Smooth muscle cell of the brain vasculature (primary cell): ENCODE results near the gene C16orf86.

Experiments
- DNase-seq: peaks from one replicate; pipeline ENCODE4 v3.0.0-alpha.2; 2012; ENCODE audit warnings: low read depth, low spot score

The C16orf86 gene

DNA sequence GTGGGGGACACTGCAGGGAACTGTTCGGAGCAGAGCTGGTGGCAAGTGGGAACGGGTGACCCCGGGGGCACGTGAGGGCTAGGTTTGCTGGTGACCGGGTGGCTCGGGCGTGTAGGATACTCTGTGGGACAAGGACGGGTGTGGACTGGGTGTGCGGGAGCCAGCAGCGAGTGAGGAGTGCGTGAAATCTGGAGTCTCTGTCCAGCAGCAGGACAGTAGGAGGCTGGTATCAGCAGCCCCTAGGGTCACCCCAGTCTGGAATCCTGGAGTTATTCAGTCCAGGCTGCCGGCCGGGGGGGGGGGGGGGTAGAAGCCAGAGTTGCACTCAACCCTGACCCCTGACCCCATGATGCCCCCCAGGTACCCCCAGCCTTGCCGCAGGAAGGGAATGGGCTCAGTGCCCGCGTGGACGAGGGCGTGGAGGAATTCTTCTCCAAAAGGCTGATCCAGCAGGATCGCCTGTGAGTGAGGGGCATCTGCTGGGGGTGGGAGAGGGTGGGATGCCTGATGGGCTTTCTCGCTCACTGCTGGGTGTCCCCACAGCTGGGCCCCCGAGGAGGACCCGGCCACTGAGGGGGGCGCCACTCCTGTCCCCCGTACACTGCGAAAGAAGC, 12.7 kb upstream of the C16orf86 start:
- DNase-seq, result no peak

DNA sequence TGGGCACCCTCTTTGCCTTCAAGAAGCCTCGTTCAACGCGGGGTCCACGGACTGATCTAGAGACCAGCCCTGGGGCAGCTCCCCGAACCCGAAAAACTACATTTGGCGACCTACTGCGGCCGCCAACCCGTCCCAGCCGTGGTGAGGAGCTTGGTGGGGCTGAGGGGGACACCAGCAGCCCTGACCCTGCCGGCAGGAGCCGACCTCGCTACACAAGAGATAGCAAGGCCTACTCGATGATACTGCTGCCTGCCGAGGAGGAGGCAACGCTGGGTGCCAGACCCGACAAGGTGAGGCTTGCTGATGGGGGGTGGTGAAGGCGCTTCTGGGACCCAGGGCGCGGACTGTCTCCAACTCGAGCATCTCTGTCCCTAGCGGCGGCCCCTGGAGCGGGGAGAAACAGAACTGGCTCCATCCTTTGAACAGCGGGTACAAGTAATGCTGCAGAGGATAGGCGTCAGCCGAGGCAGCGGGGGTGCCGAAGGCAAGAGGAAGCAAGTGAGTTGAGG, 12.2 kb upstream of the C16orf86 start:
- DNase-seq, result no peak

DNA sequence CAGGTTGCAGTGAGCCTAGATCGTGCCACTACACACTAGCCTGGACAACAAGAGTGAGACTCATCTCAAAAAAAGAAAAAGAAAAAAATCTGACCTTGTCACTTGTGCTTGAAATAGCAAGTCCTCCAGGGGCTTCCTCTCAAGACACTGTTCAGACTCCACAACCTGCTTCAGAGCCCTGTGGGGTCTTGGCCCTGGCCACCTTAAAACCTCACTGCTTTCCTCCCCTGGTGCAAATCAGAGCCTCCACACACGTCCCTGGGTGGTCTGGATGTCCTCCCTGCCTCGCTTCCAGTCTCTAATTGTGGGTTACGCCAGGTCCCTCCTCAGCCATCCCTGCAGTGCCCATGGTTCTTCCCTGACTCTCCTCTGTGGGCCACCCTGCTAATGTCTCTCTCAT, 11.3 kb upstream of the C16orf86 start:
- no peak for DNase-seq

DNA sequence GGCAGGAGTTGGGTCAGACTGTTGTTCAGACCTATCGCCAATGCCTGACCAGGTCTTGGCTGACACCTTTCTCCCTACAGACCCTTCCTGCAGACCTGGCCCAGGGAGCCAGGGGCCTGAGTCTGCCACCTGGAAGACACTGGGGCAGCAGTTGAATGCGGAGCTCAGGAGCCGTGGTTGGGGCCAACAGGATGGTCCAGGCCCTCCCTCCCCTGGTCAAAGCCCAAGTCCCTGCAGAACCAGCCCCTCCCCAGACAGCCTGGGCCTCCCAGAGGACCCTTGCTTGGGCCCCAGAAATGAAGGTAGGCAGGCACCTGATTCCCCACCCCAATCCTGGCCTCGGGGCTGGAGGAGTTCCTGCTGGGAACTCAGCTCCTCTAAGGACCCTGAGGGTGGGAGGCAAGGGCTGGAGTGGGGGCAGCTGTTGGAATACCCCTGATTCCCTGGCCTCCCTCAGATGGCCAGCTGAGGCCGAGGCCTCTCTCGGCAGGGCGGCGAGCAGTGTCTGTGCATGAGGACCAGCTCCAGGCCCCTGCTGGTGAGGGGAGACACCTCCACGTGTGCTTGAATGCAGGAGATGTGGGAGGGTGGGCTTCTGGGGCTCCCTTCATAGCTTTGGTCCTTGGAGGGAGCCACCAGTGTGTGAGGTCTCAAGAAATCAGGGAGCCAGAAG, 10.1 kb upstream of the C16orf86 start:
- no peak for DNase-seq

DNA sequence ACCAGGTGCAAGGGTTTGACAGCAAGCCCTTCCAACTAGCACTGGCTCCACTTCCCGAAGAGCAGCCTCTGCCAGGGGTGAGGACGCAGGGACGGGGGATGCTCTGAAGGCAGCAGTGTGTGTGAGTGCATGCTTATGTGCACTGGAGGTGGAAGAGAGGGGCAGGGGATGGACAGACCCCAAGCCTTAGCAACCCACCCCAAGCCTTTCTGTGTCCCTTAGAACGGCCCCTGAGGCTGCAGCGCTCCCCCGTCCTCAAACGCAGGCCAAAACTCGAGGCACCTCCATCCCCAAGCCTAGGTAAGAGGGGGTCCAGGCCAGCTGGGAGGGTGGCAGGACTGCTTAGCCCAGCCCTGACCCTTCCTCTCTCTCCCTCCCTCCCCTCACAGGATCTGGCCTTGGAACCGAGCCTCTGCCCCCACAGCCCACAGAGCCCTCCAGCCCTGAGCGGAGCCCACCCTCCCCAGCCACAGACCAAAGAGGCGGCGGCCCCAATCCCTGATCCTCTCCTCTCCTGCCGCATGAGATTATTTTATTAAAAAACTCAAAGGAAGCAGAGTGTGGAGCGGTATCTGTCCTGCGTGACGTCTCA, 9.5 kb upstream of the C16orf86 start:
- DNase-seq, result no peak

DNA sequence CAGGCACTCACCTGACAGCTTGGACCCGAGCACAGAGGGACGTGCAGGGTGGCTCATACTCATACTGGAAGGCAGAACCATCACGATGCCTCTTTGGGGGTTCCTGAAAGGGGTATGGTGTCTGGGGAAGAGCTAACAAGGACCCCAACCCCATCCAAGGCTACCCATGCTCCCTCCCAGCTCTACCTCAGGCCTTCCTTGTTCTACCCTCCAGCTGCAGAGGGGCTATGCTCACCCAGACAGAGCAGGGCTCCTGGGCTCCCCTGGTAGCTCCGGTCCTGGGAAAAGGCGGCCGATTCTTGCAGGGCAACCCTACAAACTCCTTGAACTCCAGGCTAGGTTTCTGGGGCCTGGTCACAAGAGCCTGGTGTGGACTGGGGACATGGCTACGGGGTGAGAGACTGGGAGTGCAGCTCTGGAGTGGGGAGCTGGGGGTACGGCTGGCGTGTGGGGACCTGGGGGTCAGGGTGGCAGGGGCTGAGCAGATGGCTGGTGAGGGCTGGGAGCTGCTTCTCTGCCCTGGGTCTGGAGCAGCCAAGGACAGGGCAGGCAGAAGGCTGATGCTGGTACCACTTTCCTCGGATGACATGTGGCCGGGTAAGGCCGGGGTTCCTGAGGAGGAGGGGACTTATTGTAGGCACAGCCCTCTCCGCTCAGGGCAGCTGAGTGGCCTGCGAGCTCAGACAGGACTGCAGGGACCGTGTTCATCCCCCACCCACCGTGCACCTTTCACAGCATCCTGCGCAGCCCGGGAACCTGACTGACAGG, 8.7 kb upstream of the C16orf86 start:
- no peak for DNase-seq

DNA sequence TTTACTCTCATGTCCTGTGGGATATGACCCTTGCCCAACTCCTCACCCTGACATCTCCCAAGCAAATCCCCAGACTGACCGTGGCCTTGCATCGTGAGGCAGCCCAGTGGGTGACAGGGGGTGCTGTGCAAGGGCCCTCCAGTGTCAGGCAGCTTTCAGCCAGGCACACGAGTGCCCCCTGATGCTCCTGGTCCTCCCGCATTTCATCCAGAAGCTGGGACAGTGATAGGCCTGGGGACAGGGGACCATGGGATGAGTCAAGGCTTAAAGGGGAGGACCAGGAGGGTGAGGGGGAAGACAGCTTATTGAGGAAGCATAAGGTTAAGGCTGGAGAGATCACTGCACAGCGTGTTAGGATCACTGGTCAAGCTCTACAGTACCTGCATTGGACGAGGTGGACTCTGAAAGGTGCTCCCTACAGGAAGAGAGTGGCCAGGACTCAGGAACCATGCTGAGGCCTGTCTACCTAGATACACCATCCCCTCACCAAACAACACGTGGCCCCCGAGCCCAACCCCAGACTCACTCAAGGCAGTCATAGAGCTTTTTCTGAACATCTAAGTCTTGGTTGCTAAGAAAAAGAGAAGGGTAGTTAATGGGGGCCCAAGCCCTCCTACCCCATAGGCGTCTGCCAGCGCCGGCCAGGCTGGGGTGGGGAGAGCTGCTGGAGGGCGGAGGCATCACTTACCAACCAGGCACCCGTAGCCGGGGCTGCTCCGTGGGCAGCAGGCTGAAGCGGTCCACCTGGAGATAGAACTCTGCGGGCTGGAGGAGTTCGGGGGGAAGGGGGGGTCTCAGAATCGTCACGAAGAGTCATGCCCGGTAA, 7.6 kb upstream of the C16orf86 start:
- no peak for DNase-seq

DNA sequence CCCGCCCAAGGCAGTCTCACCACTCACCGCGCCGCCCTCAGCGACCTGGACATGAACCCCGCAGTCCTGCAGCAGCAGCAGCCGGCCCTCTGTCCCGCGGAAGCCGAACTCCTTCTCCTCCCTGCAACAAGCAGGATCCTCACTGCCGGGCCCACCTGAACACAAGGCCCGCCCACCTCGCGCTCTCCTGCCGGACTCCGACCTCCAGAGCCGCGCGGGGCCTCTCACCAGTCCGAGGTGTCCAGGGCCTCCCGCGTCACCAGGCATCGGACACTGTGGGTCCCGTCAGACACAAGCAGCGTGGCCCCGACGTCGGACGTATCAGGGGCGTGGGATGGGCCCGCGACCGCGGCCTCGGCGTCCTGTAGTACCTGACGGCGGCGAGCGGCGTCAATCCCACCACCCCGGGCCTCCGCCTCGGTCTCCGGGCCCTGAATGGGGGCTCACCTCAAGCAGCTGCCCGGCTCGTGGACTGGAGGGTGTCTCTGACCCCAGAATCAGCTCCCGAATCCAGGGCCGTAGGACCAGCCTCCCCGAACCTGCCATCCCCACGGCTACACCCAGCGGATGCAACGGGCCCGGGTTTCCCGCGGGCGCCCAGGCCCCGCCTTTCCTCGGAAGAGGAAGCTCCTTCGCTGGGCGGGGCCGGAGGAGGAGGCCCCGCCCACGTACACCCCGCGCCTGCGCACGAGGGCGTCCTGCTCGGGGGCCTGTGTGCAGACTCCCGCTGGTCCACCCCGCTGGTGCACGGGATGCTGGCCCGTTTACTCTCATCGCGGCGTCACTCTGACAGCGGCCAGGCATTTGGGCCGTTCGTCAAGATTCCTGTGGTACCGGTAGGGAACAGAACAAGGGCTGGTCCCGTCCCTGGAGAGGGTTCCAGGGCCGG, 6.7 kb upstream of the C16orf86 start, which contains the start of gene ACD:
Gene ACD (minus strand): TSS at position 586 of the 889 bp plus-strand sequence. CDS start 40 bp downstream, at position 546.
- DNase-seq, result peak; percentile 73

DNA sequence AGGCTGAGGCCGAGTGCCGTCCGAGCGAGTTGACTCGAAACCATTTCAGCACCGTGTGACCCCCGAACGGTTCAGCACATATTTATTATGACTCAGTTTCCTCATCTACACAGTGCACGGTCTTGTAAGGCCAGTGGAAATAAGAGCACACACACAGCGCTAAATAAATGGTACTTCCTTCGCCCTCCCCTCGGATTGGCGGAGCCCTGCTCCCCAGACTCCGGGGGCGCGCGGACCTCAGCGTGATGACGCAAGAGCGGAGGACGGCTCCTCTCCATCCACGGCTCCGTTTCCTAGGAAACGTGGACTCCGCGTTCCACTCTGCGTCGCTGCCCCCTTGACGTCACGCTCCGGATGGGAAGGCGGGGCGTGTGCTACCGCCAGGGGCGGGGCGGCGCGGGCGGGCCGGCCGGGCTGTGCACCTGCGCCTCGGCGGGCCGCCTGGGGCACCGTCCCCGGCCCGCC, 6.0 kb upstream of the C16orf86 start, which contains the start of gene PARD6A:
Gene PARD6A (plus strand): TSS at position 397 of the 465 bp plus-strand sequence. CDS start 79 bp downstream, outside the sequence.
- DNase-seq, result peak; percentile 84

DNA sequence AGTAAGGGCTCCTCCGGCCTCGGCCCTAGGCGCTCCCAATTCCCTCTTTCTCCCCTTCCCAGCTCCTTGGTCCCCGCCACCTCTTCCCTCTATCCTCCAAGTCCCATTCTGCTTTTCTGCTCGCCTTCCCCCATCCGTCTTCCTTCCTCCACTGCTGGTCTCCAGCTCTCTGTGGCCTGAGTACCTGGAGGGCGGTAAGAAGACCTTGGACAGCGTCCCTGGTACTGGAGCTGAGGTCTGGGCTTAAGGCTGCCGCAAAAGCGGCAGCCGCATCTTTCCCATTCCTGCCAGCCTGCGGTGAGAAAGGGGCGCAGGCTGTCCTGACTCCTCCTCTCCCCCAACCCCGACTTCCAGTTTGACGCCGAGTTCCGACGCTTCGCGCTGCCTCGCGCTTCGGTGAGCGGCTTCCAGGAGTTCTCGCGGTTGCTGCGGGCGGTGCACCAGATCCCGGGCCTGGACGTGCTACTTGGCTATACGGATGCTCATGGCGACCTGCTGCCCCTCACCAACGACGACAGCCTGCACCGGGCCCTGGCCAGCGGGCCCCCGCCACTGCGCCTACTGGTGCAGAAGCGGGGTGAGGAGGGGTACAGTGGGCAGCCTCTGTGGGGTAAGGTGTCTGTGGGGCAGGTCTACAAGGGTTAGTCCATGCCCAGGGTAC, 5.4 kb upstream of the C16orf86 start:
- DNase-seq, result no peak

DNA sequence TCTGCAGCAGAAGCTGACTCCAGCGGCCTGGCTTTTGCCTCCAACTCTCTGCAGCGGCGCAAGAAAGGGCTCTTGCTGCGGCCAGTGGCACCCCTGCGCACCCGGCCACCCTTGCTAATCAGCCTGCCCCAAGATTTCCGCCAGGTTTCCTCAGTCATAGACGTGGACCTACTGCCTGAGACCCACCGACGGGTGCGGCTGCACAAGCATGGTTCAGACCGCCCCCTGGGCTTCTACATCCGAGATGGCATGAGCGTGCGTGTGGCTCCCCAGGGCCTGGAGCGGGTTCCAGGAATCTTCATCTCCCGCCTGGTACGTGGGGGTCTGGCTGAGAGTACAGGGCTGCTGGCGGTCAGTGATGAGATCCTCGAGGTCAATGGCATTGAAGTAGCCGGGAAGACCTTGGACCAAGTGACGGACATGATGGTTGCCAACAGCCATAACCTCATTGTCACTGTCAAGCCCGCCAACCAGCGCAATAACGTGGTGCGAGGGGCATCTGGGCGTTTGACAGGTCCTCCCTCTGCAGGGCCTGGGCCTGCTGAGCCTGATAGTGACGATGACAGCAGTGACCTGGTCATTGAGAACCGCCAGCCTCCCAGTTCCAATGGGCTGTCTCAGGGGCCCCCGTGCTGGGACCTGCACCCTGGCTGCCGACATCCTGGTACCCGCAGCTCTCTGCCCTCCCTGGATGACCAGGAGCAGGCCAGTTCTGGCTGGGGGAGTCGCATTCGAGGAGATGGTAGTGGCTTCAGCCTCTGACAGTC, 4.5 kb upstream of the C16orf86 start:
- DNase-seq, result no peak

DNA sequence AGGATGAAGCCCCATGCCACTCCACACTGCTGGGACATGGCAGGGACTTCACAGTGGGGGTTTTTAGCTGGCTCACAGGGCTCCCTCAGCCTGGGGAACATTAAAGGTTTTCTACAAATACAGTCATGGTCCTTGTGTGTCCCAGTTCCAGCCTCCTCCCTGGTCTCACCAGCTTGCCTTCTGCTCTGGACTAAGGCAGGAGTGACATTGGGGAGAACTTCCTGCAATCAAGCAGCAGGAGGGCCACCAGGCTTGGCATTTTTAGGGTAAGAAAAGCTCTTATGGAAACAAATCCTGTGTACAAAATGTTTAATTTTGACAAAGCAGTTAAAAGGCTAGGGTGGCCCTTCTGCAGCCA, 4.0 kb upstream of the C16orf86 start:
- DNase-seq, result no peak

DNA sequence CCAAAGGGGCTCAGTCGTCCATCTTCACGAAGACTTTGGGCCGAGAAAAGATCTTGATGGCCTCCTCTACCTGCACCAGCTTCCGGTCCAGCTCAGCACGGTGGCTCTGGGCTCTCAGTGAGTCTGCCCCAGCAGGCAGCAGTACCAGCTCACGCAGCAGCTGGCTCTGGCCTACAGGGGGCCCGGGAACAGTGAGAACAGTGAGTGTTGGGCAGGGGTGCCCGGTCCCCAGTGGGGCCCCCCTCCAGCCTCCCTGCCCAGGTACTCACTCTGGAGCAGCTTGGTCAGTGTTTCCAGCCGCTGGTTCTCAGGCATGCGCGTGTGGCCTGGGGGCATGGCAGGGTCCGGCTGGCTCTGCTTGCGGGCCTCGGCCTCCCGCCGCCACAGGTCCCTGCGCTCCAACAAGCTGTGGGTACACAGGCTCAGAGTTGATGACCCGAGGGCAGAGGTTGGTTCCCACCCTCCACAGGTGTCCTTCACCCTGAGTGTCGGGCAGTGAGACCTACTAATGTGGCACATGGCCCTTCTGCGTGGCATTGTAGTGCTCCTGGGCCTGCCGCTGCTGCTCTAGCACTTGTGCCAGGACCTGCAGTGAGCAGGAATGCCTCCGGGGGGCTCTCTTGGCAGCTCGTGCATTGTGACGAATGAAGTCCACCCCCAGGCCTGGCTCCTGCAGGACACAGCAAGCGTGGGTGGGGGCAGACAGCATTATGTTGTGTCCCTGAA, 3.3 kb upstream of the C16orf86 start:
- no peak for DNase-seq

DNA sequence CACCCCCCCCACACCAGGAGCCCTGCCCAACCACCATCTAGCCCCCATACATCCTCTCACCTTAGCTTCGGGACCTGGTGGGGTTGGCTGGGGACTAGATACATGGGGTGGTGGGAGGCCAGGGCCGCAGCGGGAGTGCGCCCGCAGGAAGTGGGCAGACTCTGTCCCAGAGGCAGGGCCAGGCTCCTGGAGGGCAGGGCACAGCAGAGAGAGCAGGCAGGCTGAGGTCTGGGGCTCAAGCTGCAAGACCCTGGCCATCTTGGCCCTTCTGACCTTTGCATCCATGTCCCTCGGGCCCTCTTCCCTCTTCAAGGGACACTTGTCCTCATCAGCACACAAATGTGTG, 2.8 kb upstream of the C16orf86 start:
- no peak for DNase-seq

DNA sequence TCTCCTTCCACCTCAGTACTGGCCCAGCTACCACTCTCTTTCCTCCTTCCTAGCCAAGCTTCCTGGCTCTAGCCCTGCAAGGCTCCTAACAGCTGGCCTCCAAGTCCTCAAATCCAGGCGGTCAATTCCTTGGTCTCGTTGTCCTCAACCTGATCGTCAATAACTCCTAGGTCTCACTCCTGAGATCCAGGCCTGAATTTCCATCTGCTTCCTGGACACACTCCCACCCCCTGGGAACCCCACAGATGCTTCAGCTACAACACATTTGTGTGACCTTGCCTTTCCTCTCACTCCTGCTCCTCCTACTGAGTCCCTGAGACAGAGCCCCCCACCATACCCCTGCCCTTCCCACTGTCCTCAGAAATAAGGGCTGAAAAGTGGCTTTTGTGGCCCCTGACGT, 2.4 kb upstream of the C16orf86 start:
- no peak for DNase-seq

DNA sequence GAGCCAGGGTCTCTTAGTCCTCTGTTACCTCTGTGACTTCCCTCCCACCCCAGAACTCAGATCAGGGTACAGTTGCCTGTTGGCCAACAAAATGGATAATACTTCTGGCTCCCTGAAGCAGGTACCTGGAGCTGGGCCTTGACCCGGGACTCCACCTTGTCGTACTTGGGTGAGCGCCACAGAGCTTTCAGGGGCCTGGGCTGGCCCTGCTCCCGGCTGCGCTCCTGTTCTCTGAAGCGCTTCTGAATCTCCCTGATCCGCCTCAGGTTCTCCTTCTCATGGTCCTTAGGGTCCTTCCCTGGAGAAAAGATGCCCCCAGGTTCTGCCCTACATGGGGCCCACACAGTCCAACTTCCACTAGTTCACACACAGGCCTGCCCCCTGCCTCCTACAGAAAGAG, 1.7 kb upstream of the C16orf86 start:
- DNase-seq, result no peak

DNA sequence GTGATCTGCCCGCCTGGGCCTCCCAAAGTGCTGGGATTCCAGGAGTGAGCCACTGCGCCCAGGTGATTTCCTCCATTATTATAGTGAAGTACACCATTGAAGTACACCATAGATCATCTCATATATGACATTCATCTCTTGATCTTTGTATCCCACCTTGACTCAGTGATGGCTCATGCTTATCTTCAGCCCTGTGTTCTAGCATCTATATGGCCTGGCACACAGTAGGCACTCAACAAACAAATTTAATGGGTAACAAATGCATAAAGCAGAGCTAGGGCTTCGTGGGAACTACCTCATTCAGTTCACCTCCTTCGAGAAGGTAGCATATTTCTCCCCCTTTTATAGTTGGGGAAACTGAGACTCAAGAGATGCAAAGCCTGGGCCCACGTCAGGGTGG, 1.0 kb upstream of the C16orf86 start:
- DNase-seq, result no peak

DNA sequence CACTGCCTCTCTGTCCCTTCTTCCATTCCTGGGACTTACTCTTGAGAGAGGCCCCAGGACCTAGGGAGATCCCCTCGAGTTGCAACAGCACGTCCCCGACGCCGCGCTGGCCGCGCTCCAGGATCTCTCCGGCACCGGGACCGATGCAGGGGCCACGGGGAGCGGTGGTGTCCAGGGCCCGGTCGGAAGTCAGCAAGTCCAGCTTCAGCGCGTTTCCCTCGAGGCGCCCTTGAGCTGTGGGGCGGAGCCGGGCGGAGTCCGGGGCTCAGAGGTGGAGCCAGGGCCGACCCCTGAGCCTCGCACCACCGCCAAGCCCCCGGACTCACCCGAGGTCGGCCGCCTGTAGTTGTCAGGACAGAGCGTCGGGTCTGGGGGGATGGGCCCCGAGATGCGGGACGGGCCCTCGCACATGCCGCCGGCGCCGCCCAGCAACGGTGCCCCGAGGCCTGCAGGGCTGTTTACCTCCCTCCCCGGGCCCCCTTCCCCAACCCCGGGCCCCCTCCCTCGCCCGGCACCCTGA, 522 bp upstream of the C16orf86 start:
- DNase-seq, result no peak
